ENCODE results near the gene CTDSP1.

- TF ChIP-seq CTCF (IDR thresholded peaks at IDR 0.05; ENCODE audit: borderline replicate concordance, extremely low read depth, low read length, poor library complexity, severe bottlenecking) (no peak), EZH2 (IDR thresholded peaks at IDR 0.05; ENCODE audit: borderline replicate concordance, low read depth, low read length, severe bottlenecking) (no peak)
Measured at GRCh38 chr2:218446547-218446946, 46.9 kb downstream of the CTDSP1 start.

All from DND-41 (cell line).